GM12878 (cell line): ENCODE measurements around the gene YARS1. TPM values are rescaled to one million over a fixed set of nuclear protein-coding genes. Genes with fewer than 3 reads are reported as not detected.
A peak's percentile ranks its signal among the peaks of the same experiment; 100 is the strongest.

Experiments
- ATAC-seq: fragments of 200-7000 bp; cut with Tn5 transposase; 3 replicates; pipeline ENCODE4 v1.9.1; 2020; ENCODE audit warnings: mild to moderate bottlenecking, moderate library complexity
- BruUV-seq: library from RNA; stranded (reverse); fragments of 400-500 nt; replicated peaks from 2 replicates; lab custom pipeline; 2021; lab: Mats Ljungman, UMichigan
- CTCF ChIA-PET: fragments of 300-600 bp; sonication (Branson Sonifier 250); formaldehyde crosslinking; extraction: SDS; loops from one replicate; lab custom pipeline; 2021; ENCODE audit warnings: inconsistent platforms; lab: Yijun Ruan, JAX
- POLR2A ChIA-PET: fragments of 350-600 bp; formaldehyde crosslinking; extraction: SDS; loops from one replicate; lab custom pipeline; 2021; ENCODE audit warnings: inconsistent platforms; lab: Charles Lee
- RAD21 ChIA-PET: fragments of 300-600 bp; sonication (Branson Sonifier 250); formaldehyde crosslinking; loops from one replicate; lab custom pipeline; 2023; ENCODE audit warnings: antibody characterized with exemption; ENCODE audit not compliant: unreplicated experiment; lab: Charles Lee
- SMC1A ChIA-PET: fragments of 300-600 bp; sonication (Branson Sonifier 250); formaldehyde crosslinking; loops from one replicate; lab custom pipeline; 2023; ENCODE audit not compliant: unreplicated experiment, uncharacterized antibody; lab: Charles Lee
- DNase-seq: peaks from one replicate; pipeline ENCODE4 v3.0.0-alpha.2; 2011; ENCODE audit warnings: low read depth, low spot score
- FAIRE-seq: peaks from 3 replicates; lab custom pipeline; 2011; peaks lifted over from hg19 to GRCh38; lab: Jason Lieb, UNC
- H2AFZ ChIP-seq: 2 replicates; pipeline ENCODE4 v1.6.0; 2011; ENCODE audit warnings: low read depth, low read length, control low read depth; ENCODE audit not compliant: control insufficient read depth
- H3K27ac ChIP-seq: 2 replicates; pipeline ENCODE4 v1.5.1; 2011; ENCODE audit warnings: control low read depth; ENCODE audit not compliant: control insufficient read depth, insufficient read depth
- H3K27me3 ChIP-seq, 2 experiments: replicated peaks in 1 of 2; 2 replicates each; pipeline versions ENCODE4 v1.6.0 to v1.6.1; 2011; ENCODE audit warnings: low read length in 1 of 2; ENCODE audit not compliant: control insufficient read depth in 2 of 2, insufficient read depth in 2 of 2
- H3K36me3 ChIP-seq, 2 experiments: 2 replicates each; pipeline ENCODE4 v1.5.1; 2011; ENCODE audit warnings: low read length in 1 of 2; ENCODE audit not compliant: control insufficient read depth in 2 of 2, insufficient read depth in 2 of 2
- H3K4me1 ChIP-seq: 2 replicates; pipeline ENCODE4 v1.6.1; 2011; ENCODE audit warnings: mild to moderate bottlenecking, low read length, moderate library complexity, mixed read lengths; ENCODE audit not compliant: control insufficient read depth, insufficient read depth
- H3K4me2 ChIP-seq: 2 replicates; pipeline ENCODE4 v1.6.0; 2011; ENCODE audit warnings: control low read depth; ENCODE audit not compliant: control insufficient read depth, insufficient read depth
- H3K4me3 ChIP-seq: fragments of 200-600 bp; sonication (generic); 2 replicates; pipeline ENCODE4 v1.5.1; 2016
- H3K79me2 ChIP-seq: 2 replicates; pipeline ENCODE4 v1.6.0; 2011; ENCODE audit warnings: low read length; ENCODE audit not compliant: control insufficient read depth, insufficient read depth
- H3K9ac ChIP-seq: 2 replicates; pipeline ENCODE4 v1.8.0; 2011; ENCODE audit warnings: low read length, control low read depth, mixed read lengths; ENCODE audit not compliant: control insufficient read depth, insufficient read depth
- H3K9me3 ChIP-seq: replicated peaks from 3 replicates; pipeline ENCODE4 v1.5.1; 2011; ENCODE audit warnings: mild to moderate bottlenecking, low read length; ENCODE audit not compliant: control insufficient read depth, insufficient read depth
- H4K20me1 ChIP-seq: 2 replicates; pipeline ENCODE4 v1.6.0; 2011; ENCODE audit not compliant: control insufficient read depth, insufficient read depth
- ATF2 ChIP-seq: IDR thresholded peaks from 2 replicates; pipeline ENCODE4 v1.6.1; 2012; ENCODE audit warnings: low read length, inconsistent platforms
- IKZF2 ChIP-seq, 2 experiments: fragments of 450-650 bp; IDR thresholded peaks; 2 replicates each; pipeline ENCODE4 v1.6.1; 2017; ENCODE audit warnings: mild to moderate bottlenecking in 2 of 2, moderate library complexity in 2 of 2
- JUND ChIP-seq: IDR thresholded peaks from 2 replicates; pipeline ENCODE4 v1.6.1; 2012; ENCODE audit warnings: low read depth, mild to moderate bottlenecking, low read length, improper control_type of control experiment, moderate library complexity
- ZSCAN29 ChIP-seq: fragments of 450-650 bp; IDR thresholded peaks from 2 replicates; pipeline ENCODE4 v1.6.1; 2017; ENCODE audit warnings: mild to moderate bottlenecking, moderate library complexity
- WGBS: methylation state at CpG from one replicate; pipeline ENCODE4 v1.1.6; 2016; ENCODE audit warnings: low lambda C conversion rate; ENCODE audit not compliant: insufficient replicate concordance, insufficient coverage; ENCODE audit errors: missing lambda C conversion rate; 5-methylcytosine and 5-hydroxymethylcytosine counted together
- in situ Hi-C: fragments of 300-500 bp; cut with MboI; formaldehyde crosslinking; loops from 9 replicates; pipeline ENCODE4 v1.14.3; 2018; ENCODE audit warnings: mixed read lengths
- intact Hi-C: fragments of 100-400 bp; cut with micrococcal nuclease; formaldehyde crosslinking; loops from one replicate; pipeline ENCODE4 v1.14.2; 2022; ENCODE audit not compliant: unreplicated experiment
- polyA plus RNA-seq, 11 experiments: library from polyadenylated mRNA; depleted of rRNA in 4 of 11; unstranded in 6 of 11; stranded (reverse) in 5 of 11; fragments of >200 nt; fragmentation: Nextera tagmentation in 4 of 11; fragmentation: Illumina TruSeq in 1 of 11; extraction: Ambion mirVana in 4 of 11; extraction: Trizol in 1 of 11; gene quantifications; 1 replicate in 1 of 11; 2 replicates in 10 of 11; pipeline versions ENCODE4 v1.2.1 to v1.2.3, GENCODE V29; 2011 to 2016; ENCODE audit warnings: inconsistent platforms in 2 of 11, missing spikeins in 2 of 11, low read depth in 1 of 11
- total RNA-seq, 4 experiments: library from RNA; depleted of rRNA in 3 of 4; stranded (reverse); fragments of >200 nt in 3 of 4; fragmentation: Illumina TruSeq in 1 of 4; extraction: Trizol in 1 of 4; gene quantifications; 2 replicates each; pipeline versions ENCODE4 v1.2.1 to v1.2.3, GENCODE V29; 2013 to 2021

YARS1 gene
- total and polyA plus RNA-seq, 10 of the 15 experiments (the other 5 are each of a cell fraction or from before 2014, with no cell fraction given): 39.9 to 202 (median 136) TPM

- WGBS: 92% methylated on average over 2 of the region's 2 CpGs
- Histone ChIP-seq H3K4me2 (no peak overlapping the region), H3K4me3 (no peak overlapping the region), H3K9ac (no peak overlapping the region), H3K4me1 (no peaks in the 10 kb centered on the region), H4K20me1 (no peaks in the 10 kb centered on the region), H3K27ac (no peak overlapping the region), H3K36me3 (peaks cover 28 to 34% of the 10 kb centered on the region in 2 experiments), H3K9me3 (no peaks in the 10 kb centered on the region), H2AFZ (no peak overlapping the region), H3K27me3 (no peaks in the 10 kb centered on the region), H3K79me2 (no peaks in the 10 kb centered on the region)
- FAIRE-seq (no peak), ATAC-seq (no peak), DNase-seq (no peak)
- CTCF ChIA-PET: interaction anchor here (0.7 to 7.2 kb wide), 14 partner anchors 7 to 374 kb away, joined by 3 to 163 read pairs (median 4); no protein-coding TSS in a partner anchor
- POLR2A ChIA-PET: interaction anchor here (1.1 to 1.4 kb wide), 3 partner anchors 9 to 65 kb away, joined by 3 to 4 read pairs (median 4); no protein-coding TSS in a partner anchor
- BruUV-seq: TSS peak; percentile 71
- TF ChIP-seq ZSCAN29: no peak
- no peak for TF ChIP-seq JUND
- 0 out of 2 replicates have a peak, but pooled peaks have one; percentile 29 for TF ChIP-seq ATF2
- TF ChIP-seq IKZF2 (IDR thresholded peaks at IDR 0.05): 0 out of 4 replicates have a peak, but pooled peaks of 1 of the 2 experiments have one; percentile 11
- RAD21 ChIA-PET: interaction anchor here (1.0 to 6.0 kb wide), 4 partner anchors 13 to 255 kb away, joined by 5 to 65 read pairs (median 7); no protein-coding TSS in a partner anchor
- SMC1A ChIA-PET: interaction anchor here (0.6 to 5.1 kb wide), 11 partner anchors 8 to 732 kb away, joined by 3 to 37 read pairs (median 4); no protein-coding TSS in a partner anchor
- in situ Hi-C loops: no loop called here
- intact Hi-C loops: loop anchor here (5.0 kb wide), 1 partner anchor 373 kb away; no protein-coding TSS in a partner anchor
These were observed 42.1 kb downstream of the YARS1 start for GRCh38 chr1:32774950-32775634.
